IMR-90 (cell line): Measurements from ENCODE around the gene CLCNKA. TPM values are rescaled to one million over a fixed set of nuclear protein-coding genes. Genes with fewer than 3 reads are reported as not detected.

ENCODE experiments used
- ATAC-seq: fragments of 200-7000 bp; cut with Tn5 transposase; 2 replicates; pipeline ENCODE4 v1.9.1; 2020; ENCODE audit warnings: low read depth, mild to moderate bottlenecking, moderate library complexity
- BruUV-seq: library from RNA; stranded (reverse); fragments of 400-500 nt; replicated peaks from 2 replicates; lab custom pipeline; 2021; lab: Mats Ljungman, UMichigan
- CTCF ChIA-PET: fragments of 300-600 bp; formaldehyde crosslinking; extraction: SDS; loops from one replicate; lab custom pipeline; 2021; ENCODE audit warnings: antibody characterized with exemption; lab: Yijun Ruan, JAX
- POLR2A ChIA-PET: fragments of 300-600 bp; sonication (Branson Sonifier 250); formaldehyde crosslinking; loops from one replicate; lab custom pipeline; 2022; ENCODE audit warnings: antibody characterized with exemption; ENCODE audit not compliant: unreplicated experiment; lab: Charles Lee
- DNase-seq: peaks from one replicate; pipeline ENCODE4 v3.0.0; 2013
- H2AFZ ChIP-seq: replicated peaks from 2 replicates; pipeline ENCODE3; 2013; ENCODE audit warnings: low read length, mild to moderate bottlenecking; ENCODE audit not compliant: poor library complexity
- H2AK5ac ChIP-seq: 2 replicates; pipeline ENCODE4 v1.6.1; 2013; ENCODE audit warnings: low read depth, low read length, inconsistent platforms
- H2AK9ac ChIP-seq: replicated peaks from 2 replicates; pipeline ENCODE3; 2013; ENCODE audit warnings: mild to moderate bottlenecking, low read depth, low read length, moderate library complexity; ENCODE audit not compliant: poor library complexity
- H2BK120ac ChIP-seq: 2 replicates; pipeline ENCODE4 v1.6.1; 2013; ENCODE audit warnings: low read depth, low read length, inconsistent platforms
- H2BK15ac ChIP-seq: 3 replicates; pipeline ENCODE4 v1.6.1; 2013; ENCODE audit warnings: low read depth, low read length, inconsistent platforms
- H2BK20ac ChIP-seq: 2 replicates; pipeline ENCODE4 v1.6.1; 2013; ENCODE audit warnings: low read depth, mild to moderate bottlenecking, inconsistent platforms, low read length, moderate library complexity
- H2BK5ac ChIP-seq: 2 replicates; pipeline ENCODE4 v1.6.1; 2013; ENCODE audit warnings: mild to moderate bottlenecking, low read depth, low read length, inconsistent platforms; ENCODE audit not compliant: poor library complexity, severe bottlenecking
- H3K14ac ChIP-seq: replicated peaks from 2 replicates; pipeline ENCODE4 v1.6.1; 2013; ENCODE audit warnings: low read depth, low read length, inconsistent platforms
- H3K18ac ChIP-seq: 2 replicates; pipeline ENCODE4 v1.6.1; 2013; ENCODE audit warnings: low read depth, low read length, control low read depth
- H3K23ac ChIP-seq: 2 replicates; pipeline ENCODE4 v1.6.1; 2013; ENCODE audit warnings: low read depth, low read length, inconsistent platforms
- H3K27ac ChIP-seq: 2 replicates; pipeline ENCODE4 v1.5.1; 2013; ENCODE audit warnings: mild to moderate bottlenecking, control low read depth, low read length; ENCODE audit not compliant: insufficient read depth
- H3K27me3 ChIP-seq: 2 replicates; pipeline ENCODE4 v1.6.1; 2013; ENCODE audit warnings: low read length; ENCODE audit not compliant: control insufficient read depth, insufficient read depth
- H3K36me3 ChIP-seq: 2 replicates; pipeline ENCODE4 v1.6.1; 2013; ENCODE audit warnings: low read length, mixed read lengths; ENCODE audit not compliant: control insufficient read depth, insufficient read depth
- H3K4ac ChIP-seq: 2 replicates; pipeline ENCODE4 v1.6.1; 2013; ENCODE audit warnings: low read depth, low read length, inconsistent platforms
- H3K4me1 ChIP-seq: 2 replicates; pipeline ENCODE4 v1.6.1; 2013; ENCODE audit warnings: low read length, mixed read lengths; ENCODE audit not compliant: control insufficient read depth, insufficient read depth
- H3K4me2 ChIP-seq: 2 replicates; pipeline ENCODE4 v1.6.1; 2013; ENCODE audit warnings: low read depth, mild to moderate bottlenecking, control low read depth, low read length, moderate library complexity
- H3K4me3 ChIP-seq: 2 replicates; pipeline ENCODE4 v1.5.1; 2013; ENCODE audit warnings: low read depth, mild to moderate bottlenecking, control low read depth, low read length, moderate library complexity; ENCODE audit not compliant: insufficient read depth
- H3K56ac ChIP-seq: 2 replicates; pipeline ENCODE4 v1.6.1; 2013; ENCODE audit warnings: low read length, inconsistent platforms; ENCODE audit not compliant: insufficient read depth; ENCODE audit errors: extremely low read depth
- H3K79me1 ChIP-seq, 2 experiments: 2 replicates each; pipeline ENCODE4 v1.6.1; 2013; ENCODE audit warnings: low read length in 2 of 2, inconsistent platforms in 1 of 2, low read depth in 1 of 2
- H3K9ac ChIP-seq: 2 replicates; pipeline ENCODE4 v1.6.1; 2013; ENCODE audit warnings: low read depth, low read length, control low read depth
- H3K9me1 ChIP-seq: 2 replicates; pipeline ENCODE4 v1.6.1; 2013; ENCODE audit warnings: low read length, inconsistent platforms; ENCODE audit not compliant: insufficient read depth
- H3K9me3 ChIP-seq: 2 replicates; pipeline ENCODE4 v1.6.1; 2013; ENCODE audit warnings: low read length; ENCODE audit not compliant: control insufficient read depth, insufficient read depth
- H4K20me1 ChIP-seq: 2 replicates; pipeline ENCODE4 v1.6.1; 2013; ENCODE audit warnings: low read length, inconsistent platforms; ENCODE audit not compliant: insufficient read depth
- H4K5ac ChIP-seq: 2 replicates; pipeline ENCODE4 v1.6.1; 2013; ENCODE audit warnings: mild to moderate bottlenecking, low read depth, low read length, control low read depth
- H4K8ac ChIP-seq, 2 experiments: 2 replicates each; pipeline ENCODE4 v1.6.1; 2013; ENCODE audit warnings: low read depth in 2 of 2, low read length in 2 of 2, control low read depth in 1 of 2, inconsistent platforms in 1 of 2
- H4K91ac ChIP-seq: 2 replicates; pipeline ENCODE4 v1.6.1; 2013; ENCODE audit warnings: low read depth, low read length, inconsistent platforms; ENCODE audit not compliant: insufficient read depth
- BHLHE40 ChIP-seq: fragments of 150-350 bp; IDR thresholded peaks from 2 replicates; pipeline ENCODE4 v1.6.1; 2016; ENCODE audit warnings: mild to moderate bottlenecking, low read depth, low read length
- CHD1 ChIP-seq: IDR thresholded peaks from 2 replicates; pipeline ENCODE4 v1.6.1; 2012; ENCODE audit warnings: low read depth, low read length, improper control_type of control experiment
- CTCF ChIP-seq: conservative IDR thresholded peaks from 2 replicates; pipeline ENCODE4 v1.5.1; 2012; ENCODE audit warnings: mild to moderate bottlenecking, low read depth, low read length, improper control_type of control experiment
- ELK1 ChIP-seq: fragments of 150-350 bp; IDR thresholded peaks from 2 replicates; pipeline ENCODE4 v1.6.1; 2016; ENCODE audit warnings: low read depth, mild to moderate bottlenecking, low read length, moderate library complexity, borderline replicate concordance
- MAFK ChIP-seq: IDR thresholded peaks from 2 replicates; pipeline ENCODE4 v1.6.1; 2012; ENCODE audit warnings: low read depth, low read length, improper control_type of control experiment
- MAZ ChIP-seq: IDR thresholded peaks from 2 replicates; pipeline ENCODE4 v1.6.1; 2012; ENCODE audit warnings: low read depth, mild to moderate bottlenecking, low read length, improper control_type of control experiment, moderate library complexity, borderline replicate concordance
- NFE2L2 ChIP-seq: fragments of 150-350 bp; IDR thresholded peaks from 2 replicates; pipeline ENCODE4 v1.6.1; 2016; ENCODE audit warnings: low read depth, mild to moderate bottlenecking, low read length
- POLR2A ChIP-seq: IDR thresholded peaks from 2 replicates; pipeline ENCODE4 v1.6.1; 2012; ENCODE audit warnings: mild to moderate bottlenecking, low read depth, low read length
- RAD21 ChIP-seq: IDR thresholded peaks from 2 replicates; pipeline ENCODE4 v1.6.1; 2012; ENCODE audit warnings: low read length, improper control_type of control experiment
- RCOR1 ChIP-seq: IDR thresholded peaks from 2 replicates; pipeline ENCODE4 v1.6.1; 2012; ENCODE audit warnings: mild to moderate bottlenecking, low read length, improper control_type of control experiment; ENCODE audit not compliant: insufficient replicate concordance
- SMC3 ChIP-seq: fragments of 150-350 bp; IDR thresholded peaks from 2 replicates; pipeline ENCODE4 v1.6.1; 2016; ENCODE audit warnings: low read depth, mild to moderate bottlenecking, antibody characterized with exemption, low read length, moderate library complexity
- WGBS, 2 experiments: methylation state at CpG; one replicate each; pipeline versions ENCODE4 v1.1.5 to v1.1.7; 2013; ENCODE audit warnings: missing lambda C conversion rate in 2 of 2; ENCODE audit not compliant: insufficient read length in 1 of 2; ENCODE audit errors: extremely low coverage in 2 of 2; 5-methylcytosine and 5-hydroxymethylcytosine counted together
- dilution Hi-C: fragments of 300-500 bp; cut with HindIII; formaldehyde crosslinking; loops from one replicate; pipeline ENCODE4 v1.14.3; 2018; ENCODE audit warnings: low sequenced_read_pairs; ENCODE audit not compliant: unreplicated experiment
- in situ Hi-C: fragments of 300-500 bp; cut with MboI; formaldehyde crosslinking; loops from 3 replicates; pipeline ENCODE4 v1.14.3; 2019; ENCODE audit warnings: low sequenced_read_pairs, inconsistent platforms, mixed read lengths
- intact Hi-C: fragments of 100-400 bp; cut with micrococcal nuclease; formaldehyde crosslinking; loops from 2 replicates; pipeline ENCODE4 v1.10.0; 2022
- polyA plus RNA-seq, 3 experiments: library from polyadenylated mRNA; depleted of rRNA; stranded (reverse); fragments of >200 nt; gene quantifications; 2 replicates each; pipeline ENCODE4 v1.2.3, GENCODE V29; 2012; ENCODE audit warnings: low replicate concordance in 1 of 3
- total RNA-seq: library from RNA; depleted of rRNA; stranded (reverse); fragments of >200 nt; gene quantifications from 2 replicates; pipeline ENCODE4 v1.2.3, GENCODE V29; 2012
- TF ChIP-seq, protein P1 (sequence below): fragments of 150-350 bp; IDR thresholded peaks from 2 replicates; pipeline ENCODE4 v1.6.1; 2017; ENCODE audit warnings: mild to moderate bottlenecking, antibody characterized with exemption, low read length, low read depth

CLCNKA gene
- total and polyA plus RNA-seq, 2 of the 4 experiments (the other 2 are of a cell fraction) = 0.05 TPM; not detected in 1

DNA sequence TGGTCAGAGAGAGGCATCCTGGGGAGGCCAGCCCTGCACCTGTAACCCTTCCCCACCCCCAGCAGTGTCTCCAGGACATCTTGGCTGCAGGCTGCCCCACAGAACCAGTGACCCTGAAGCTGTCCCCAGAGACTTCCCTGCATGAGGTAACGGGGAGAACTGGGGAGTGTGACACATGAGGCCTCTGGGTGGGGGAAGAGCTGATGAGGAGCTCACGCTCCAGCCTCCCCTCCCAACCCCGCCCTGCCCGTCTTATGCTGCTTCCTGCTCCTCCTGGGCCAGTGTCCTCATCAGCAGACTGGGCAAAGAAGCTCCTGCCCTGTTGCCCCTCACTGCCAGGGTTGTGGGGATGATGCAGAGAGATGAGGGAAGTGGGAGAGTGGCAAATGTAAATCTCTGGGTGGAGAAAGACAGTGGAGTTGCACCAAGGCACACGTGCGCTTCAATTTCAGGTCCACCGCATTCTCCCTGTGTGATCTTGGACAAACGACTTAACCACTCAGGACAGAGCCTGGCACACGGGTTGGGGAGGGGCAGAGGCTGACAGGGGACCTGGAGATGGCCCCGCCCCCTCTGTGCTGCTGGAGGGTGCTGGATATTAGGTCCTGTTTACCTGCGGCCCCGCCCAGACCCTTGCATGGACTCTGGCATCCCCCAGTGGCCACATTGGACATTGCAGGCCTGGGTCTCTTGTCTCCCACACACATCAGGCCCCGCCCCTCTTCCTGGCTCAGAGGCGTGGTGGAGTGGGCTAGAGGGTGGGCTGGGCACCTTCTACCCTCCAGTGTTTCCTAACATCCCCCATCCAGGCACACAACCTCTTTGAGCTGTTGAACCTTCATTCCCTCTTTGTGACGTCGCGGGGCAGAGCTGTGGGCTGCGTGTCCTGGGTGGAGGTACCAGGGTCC lies 34.0 kb downstream of the CLCNKA start:
- BruUV-seq = no TSS peak
- H4K5ac ChIP-seq = no peak overlapping the region
- dilution Hi-C loops (no loop called here), intact Hi-C loops (loop anchor here (1.0 to 2.0 kb wide), 3 partner anchors 23 to 268 kb away; no protein-coding TSS in a partner anchor), in situ Hi-C loops (no loop called here)
- no peaks in the 10 kb centered on the region for H4K20me1 ChIP-seq
- H3K36me3 ChIP-seq = no peaks in the 10 kb centered on the region
- H3K9me1 ChIP-seq = no peaks in the 10 kb centered on the region
- H3K4me2 ChIP-seq = no peak overlapping the region
- no peak overlapping the region for H2BK5ac ChIP-seq
- peaks cover 22% of the 10 kb centered on the region for H3K27me3 ChIP-seq
- H4K8ac ChIP-seq = no peak overlapping the region
- no peak overlapping the region for H2BK120ac ChIP-seq
- CTCF ChIA-PET = interaction anchor here (0.6 to 1.7 kb wide), 3 partner anchors 9 to 245 kb away, joined by 3 to 4 read pairs (median 4); no protein-coding TSS in a partner anchor
- no peak overlapping the region for H4K91ac ChIP-seq
- H3K23ac ChIP-seq = no peak overlapping the region
- 0 out of 2 replicates have a peak overlapping the region, but pooled peaks have one; percentile 43 for H2AK5ac ChIP-seq
- peak overlapping the region; percentile 74 for H2AFZ ChIP-seq
- peak; percentile 99 for ATAC-seq
- H2BK20ac ChIP-seq = no peak overlapping the region
- no peak overlapping the region for H2BK15ac ChIP-seq
- H3K14ac ChIP-seq = no peak overlapping the region
- peak; percentile 88 for TF ChIP-seq CTCF
- no peak for TF ChIP-seq POLR2A
- TF ChIP-seq CHD1 = no peak
- peak; percentile 66; the same call in 1 of the 2 replicates for TF ChIP-seq MAZ
- TF ChIP-seq SMC3 = peak; percentile 75
- no peak for TF ChIP-seq RCOR1
- TF ChIP-seq, protein P1, sequence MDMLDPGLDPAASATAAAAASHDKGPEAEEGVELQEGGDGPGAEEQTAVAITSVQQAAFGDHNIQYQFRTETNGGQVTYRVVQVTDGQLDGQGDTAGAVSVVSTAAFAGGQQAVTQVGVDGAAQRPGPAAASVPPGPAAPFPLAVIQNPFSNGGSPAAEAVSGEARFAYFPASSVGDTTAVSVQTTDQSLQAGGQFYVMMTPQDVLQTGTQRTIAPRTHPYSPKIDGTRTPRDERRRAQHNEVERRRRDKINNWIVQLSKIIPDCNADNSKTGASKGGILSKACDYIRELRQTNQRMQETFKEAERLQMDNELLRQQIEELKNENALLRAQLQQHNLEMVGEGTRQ = no peak
- peak; percentile 89 for TF ChIP-seq RAD21
- TF ChIP-seq ELK1 = no peak
- TF ChIP-seq NFE2L2 = no peak
- no peak for TF ChIP-seq BHLHE40
- no peak for TF ChIP-seq MAFK
- H3K4ac ChIP-seq = no peak overlapping the region
- 20% methylated on average over 1 of the region's 18 CpGs; no CpG with 5 or more reads in 1 of the 2 experiments for WGBS, 2 experiments
- no peaks in the 10 kb centered on the region for H3K4me1 ChIP-seq
- H3K9ac ChIP-seq = no peak overlapping the region
- H3K56ac ChIP-seq = no peak overlapping the region
- POLR2A ChIA-PET = no interaction called here
- peak overlapping the region; percentile 33 for H2AK9ac ChIP-seq
- H3K4me3 ChIP-seq = no peak overlapping the region
- DNase-seq = peak; percentile 64
- no peak overlapping the region for H3K27ac ChIP-seq
- no peaks in the 10 kb centered on the region for H3K9me3 ChIP-seq
- H3K18ac ChIP-seq = no peak overlapping the region
- H3K79me1 ChIP-seq = no peaks in the 10 kb centered on the region
